ENCODE data around the gene GNGT1. TPM values are rescaled to one million over a fixed set of nuclear protein-coding genes. Genes with fewer than 3 reads are reported as not detected.
A peak's percentile ranks its signal among the peaks of the same experiment; 100 is the strongest.

The GNGT1 gene
- total RNA-seq, 4 donors from 2014 or later = not detected

GRCh38 chr7:93944673-93945072, 38.3 kb downstream of the GNGT1 start:
- DNase-seq = no peak
- in situ Hi-C loops (cut with MboI; ENCODE audit: low sequenced_read_pairs in 4 of 4) (no loop called here), intact Hi-C loops (cut with DNase I; ENCODE audit: low total_unique reads) (no loop called here)
- Histone ChIP-seq H3K9me3 (no peaks in the 10 kb centered on the region), H3K4me3 (peak overlapping the region in 1 of 4 donors; percentile 6), H3K4me1 (no peaks in the 10 kb centered on the region), H3K27ac (peak overlapping the region; percentile 47 to 70 (median 60)), H3K36me3 (no peaks in the 10 kb centered on the region), H3K27me3 (no peaks in the 10 kb centered on the region)
- TF ChIP-seq CTCF (IDR thresholded peaks at IDR 0.05 in 4 of 5, conservative IDR thresholded peaks at IDR 0.05 in 1 of 5) (no peak), POLR2A (IDR thresholded peaks at IDR 0.05) (no peak)
- peak; percentile 50 to 78 for ATAC-seq

GRCh38 chr7:93945083-93945482, 38.7 kb downstream of the GNGT1 start:
- ATAC-seq = no peak
- Histone ChIP-seq H3K4me3 (no peak overlapping the region), H3K9me3 (no peaks in the 10 kb centered on the region), H3K36me3 (no peaks in the 10 kb centered on the region), H3K4me1 (no peaks in the 10 kb centered on the region), H3K27ac (peak overlapping the region; percentile 47 to 70 (median 60)), H3K27me3 (no peaks in the 10 kb centered on the region)
- intact Hi-C loops (cut with DNase I; ENCODE audit: low total_unique reads) = no loop called here
- in situ Hi-C loops (cut with MboI; ENCODE audit: low sequenced_read_pairs in 4 of 4) = no loop called here
- TF ChIP-seq POLR2A (IDR thresholded peaks at IDR 0.05) (no peak), CTCF (IDR thresholded peaks at IDR 0.05 in 4 of 5, conservative IDR thresholded peaks at IDR 0.05 in 1 of 5) (no peak)
- no peak for DNase-seq

GRCh38 chr7:93945756-93946535, 39.6 kb downstream of the GNGT1 start:
- intact Hi-C loops (cut with DNase I; ENCODE audit: low total_unique reads) (no loop called here), in situ Hi-C loops (cut with MboI; ENCODE audit: low sequenced_read_pairs in 4 of 4) (no loop called here)
- DNase-seq (no peak), ATAC-seq (no peak)
- Histone ChIP-seq H3K36me3 (no peaks in the 10 kb centered on the region), H3K4me3 (no peak overlapping the region), H3K4me1 (no peaks in the 10 kb centered on the region), H3K27me3 (no peaks in the 10 kb centered on the region), H3K27ac (peak overlapping the region in 3 of 4 donors; percentile 52 to 70 (median 67)), H3K9me3 (no peaks in the 10 kb centered on the region)
- TF ChIP-seq POLR2A (IDR thresholded peaks at IDR 0.05) = no peak
- no peak for TF ChIP-seq CTCF (IDR thresholded peaks at IDR 0.05 in 4 of 5, conservative IDR thresholded peaks at IDR 0.05 in 1 of 5)

GRCh38 chr7:93948106-93948505, 41.7 kb downstream of the GNGT1 start:
- Histone ChIP-seq H3K4me3 (no peak overlapping the region), H3K4me1 (no peaks in the 10 kb centered on the region), H3K9me3 (no peaks in the 10 kb centered on the region), H3K27ac (no peak overlapping the region), H3K36me3 (no peaks in the 10 kb centered on the region), H3K27me3 (no peaks in the 10 kb centered on the region)
- intact Hi-C loops (cut with DNase I; ENCODE audit: low total_unique reads) = no loop called here
- no peak for DNase-seq
- in situ Hi-C loops (cut with MboI; ENCODE audit: low sequenced_read_pairs in 4 of 4) = no loop called here
- ATAC-seq = no peak
- TF ChIP-seq POLR2A (IDR thresholded peaks at IDR 0.05) (no peak), CTCF (IDR thresholded peaks at IDR 0.05 in 4 of 5, conservative IDR thresholded peaks at IDR 0.05 in 1 of 5) (no peak)

Measured in gastrocnemius medialis (tissue), 4 donors.